ENCODE measurements around the gene PCDHGA6. TPM values are rescaled to one million over a fixed set of nuclear protein-coding genes. Genes with fewer than 3 reads are reported as not detected.

Gene PCDHGA6
- total and polyA plus RNA-seq, 7 donors, result 0.03 to 2.5 (median 1.3) TPM

GRCh38 chr5:141359790-141360426 lies 13.8 kb upstream of the PCDHGA6 start, which contains the start of gene PCDHGB2:
TSS of gene PCDHGB2 (plus strand) at chr5:141359994. CDS start at chr5:141360136, 142 bp downstream.
- Histone ChIP-seq H3K4me3 (peak within 1 kb of the TSS; percentile 52), H3K4me1 (no peaks in the 10 kb centered on the region), H3K9me3 (peaks cover 35% of the 10 kb centered on the region), H3K36me3 (ENCODE audit: insufficient read depth in 1 of 2, low read depth in 1 of 2) (no peaks in the 10 kb centered on the region), H3K27me3 (ENCODE audit: insufficient read depth in 3 of 3, low read length in 2 of 3) (peaks cover 0 to 77% (median 16%) of the 10 kb centered on the region in 3 donors), H3K27ac (no peak within 1 kb of the TSS)
- TF ChIP-seq CTCF (IDR thresholded peaks at IDR 0.05), result peak; percentile 38
- DNase-seq, result no peak
- 14 to 25% (median 17%) methylated on average over 24 of the region's 24 CpGs for whole genome bisulfite sequencing, 3 donors
- intact Hi-C loops (cut with DNase I), result no loop called here
- ATAC-seq, result peak in 3 of 4 donors; percentile 37 to 72 (median 62)

GRCh38 chr5:141360685-141361084 lies 13.0 kb upstream of the PCDHGA6 start:
- H3K4me3 ChIP-seq, result peak overlapping the region; percentile 52
- H3K27me3 ChIP-seq (ENCODE audit: insufficient read depth in 3 of 3, low read length in 2 of 3), result peaks cover 0 to 80% (median 18%) of the 10 kb centered on the region in 3 donors
- H3K9me3 ChIP-seq, result peaks cover 34% of the 10 kb centered on the region
- intact Hi-C loops (cut with DNase I), result no loop called here
- no peaks in the 10 kb centered on the region for H3K4me1 ChIP-seq
- TF ChIP-seq CTCF (IDR thresholded peaks at IDR 0.05), result no peak
- ATAC-seq (no peak), DNase-seq (no peak)
- H3K36me3 ChIP-seq (ENCODE audit: insufficient read depth in 1 of 2, low read depth in 1 of 2), result no peaks in the 10 kb centered on the region
- H3K27ac ChIP-seq, result no peak overlapping the region
- 34 to 44% (median 41%) methylated on average over 15 of the region's 15 CpGs for WGBS, 3 donors

DNA sequence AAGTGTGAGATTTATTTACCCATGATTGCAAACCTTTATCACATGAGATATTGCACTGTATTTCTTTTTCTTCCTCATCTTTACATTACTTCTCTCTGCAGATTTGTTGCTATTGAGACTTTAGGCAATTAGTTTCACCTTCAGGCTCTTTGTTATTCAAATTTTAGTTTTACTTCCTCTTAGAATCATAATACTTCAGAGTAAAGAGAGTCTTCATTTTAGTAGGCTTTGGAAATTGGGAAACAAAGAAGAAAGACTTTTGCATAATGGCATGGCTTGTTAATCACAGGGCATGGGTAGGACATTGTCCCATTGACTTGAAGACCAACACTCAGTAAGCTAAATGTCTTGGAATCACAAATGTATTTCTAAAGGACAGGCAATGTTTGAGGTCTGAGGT lies 11.0 kb upstream of the PCDHGA6 start:
- H3K4me1 ChIP-seq, result no peaks in the 10 kb centered on the region
- H3K36me3 ChIP-seq (ENCODE audit: insufficient read depth in 1 of 2, low read depth in 1 of 2), result no peaks in the 10 kb centered on the region
- intact Hi-C loops (cut with DNase I), result no loop called here
- peaks cover 30% of the 10 kb centered on the region for H3K9me3 ChIP-seq
- H3K27ac ChIP-seq, result no peak overlapping the region
- no peak overlapping the region for H3K4me3 ChIP-seq
- H3K27me3 ChIP-seq (ENCODE audit: insufficient read depth in 3 of 3, low read length in 2 of 3), result peaks cover 0 to 86% (median 19%) of the 10 kb centered on the region in 3 donors
- no peak for ATAC-seq
- no peak for DNase-seq
- no peak for TF ChIP-seq CTCF (IDR thresholded peaks at IDR 0.05)

DNA sequence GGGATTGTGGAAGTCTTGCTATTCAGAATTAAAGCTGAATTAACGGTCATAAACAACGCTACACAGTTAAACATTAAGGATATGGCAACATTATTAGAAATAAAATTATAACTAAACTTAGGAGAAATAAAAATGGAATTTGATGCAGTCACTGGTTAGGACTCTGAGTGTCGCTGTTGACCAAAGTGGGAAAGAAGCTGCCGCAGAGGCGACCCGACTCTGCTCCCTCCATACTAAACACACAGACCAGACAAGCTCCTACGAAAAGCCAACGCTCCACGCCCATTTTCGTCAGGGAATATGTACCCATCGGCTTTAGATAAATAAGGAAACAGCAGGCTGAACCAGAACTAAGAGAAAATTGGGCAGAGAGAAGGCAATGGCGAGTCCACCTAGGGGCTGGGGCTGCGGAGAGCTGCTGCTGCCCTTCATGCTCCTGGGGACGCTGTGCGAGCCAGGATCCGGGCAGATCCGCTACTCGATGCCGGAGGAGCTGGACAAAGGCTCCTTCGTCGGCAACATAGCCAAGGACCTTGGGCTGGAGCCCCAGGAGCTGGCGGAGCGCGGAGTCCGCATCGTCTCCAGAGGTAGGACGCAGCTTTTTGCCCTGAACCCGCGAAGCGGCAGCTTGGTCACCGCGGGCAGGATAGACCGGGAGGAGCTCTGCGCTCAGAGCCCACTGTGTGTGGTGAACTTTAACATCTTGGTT lies 9.6 kb upstream of the PCDHGA6 start, which contains the start of gene PCDHGA5:
Gene PCDHGA5, plus strand, starts transcription at position 211 of the 709 bp plus-strand sequence. Its CDS starts 169 bp downstream, at position 380.
- peak in 3 of 4 donors; percentile 42 to 64 (median 49) for ATAC-seq
- intact Hi-C loops (cut with DNase I), result no loop called here
- DNase-seq, result no peak
- Histone ChIP-seq H3K9me3 (peaks cover 30% of the 10 kb centered on the region), H3K4me1 (no peaks in the 10 kb centered on the region), H3K36me3 (ENCODE audit: insufficient read depth in 1 of 2, low read depth in 1 of 2) (no peaks in the 10 kb centered on the region), H3K27ac (no peak within 1 kb of the TSS), H3K4me3 (peak within 1 kb of the TSS; percentile 41), H3K27me3 (ENCODE audit: insufficient read depth in 3 of 3, low read length in 2 of 3) (peaks cover 0 to 79% (median 19%) of the 10 kb centered on the region in 3 donors)
- no peak for TF ChIP-seq CTCF (IDR thresholded peaks at IDR 0.05)
- WGBS, 3 donors, result 18 to 27% (median 25%) methylated on average over 34 of the region's 34 CpGs
